UCSD-AML1 (cell line): ENCODE data around the gene RRM1.
A peak's percentile ranks its signal among the peaks of the same experiment; 100 is the strongest.
"Not testable (repeated sequence)": the region's sequence is repeated elsewhere in the genome, so short reads cannot be mapped to it uniquely, and the experiment has no call there.

Source experiments
- DNase-seq: peaks from one replicate; lab custom pipeline; 2025; ENCODE audit not compliant: unreplicated experiment; lab: John Stamatoyannopoulos, UW

The RRM1 gene

GRCh38 chr11:4134806-4135205, 40.2 kb downstream of the RRM1 start:
- no peak for DNase-seq

GRCh38 chr11:4138497-4138896, 43.9 kb downstream of the RRM1 start:
- DNase-seq = no peak

- DNase-seq = no peak
Observed at GRCh38 chr11:4140067-4140636, 45.6 kb downstream of the RRM1 start.

- no peak for DNase-seq
Observed at GRCh38 chr11:4146070-4146771, 51.6 kb downstream of the RRM1 start.

GRCh38 chr11:4146772-4147098, 52.1 kb downstream of the RRM1 start:
- DNase-seq = no peak

- DNase-seq = no peak
Observed at GRCh38 chr11:4154503-4154902, 59.9 kb downstream of the RRM1 start.

GRCh38 chr11:4156571-4156970, 62.0 kb downstream of the RRM1 start:
- no peak for DNase-seq

GRCh38 chr11:4158818-4159217, 64.2 kb downstream of the RRM1 start:
- DNase-seq = not testable (repeated sequence)

- DNase-seq = no peak
Observed at GRCh38 chr11:4161305-4161704, 66.7 kb downstream of the RRM1 start.

GRCh38 chr11:4164884-4165590, 70.4 kb downstream of the RRM1 start:
- no peak for DNase-seq

GRCh38 chr11:4167292-4167691, 72.7 kb downstream of the RRM1 start:
- no peak for DNase-seq

GRCh38 chr11:4167758-4168157, 73.2 kb downstream of the RRM1 start:
- no peak for DNase-seq

- not testable (repeated sequence) for DNase-seq
Observed at GRCh38 chr11:4175620-4176350, 81.2 kb downstream of the RRM1 start.

GRCh38 chr11:4178813-4179662, 84.4 kb downstream of the RRM1 start:
- DNase-seq = no peak

- no peak for DNase-seq
Observed at GRCh38 chr11:4180441-4181183, 86.0 kb downstream of the RRM1 start.

GRCh38 chr11:4181782-4182721, 87.5 kb downstream of the RRM1 start:
- DNase-seq = peak; percentile 75

GRCh38 chr11:4183410-4184057, 88.9 kb downstream of the RRM1 start:
- DNase-seq = no peak

GRCh38 chr11:4184163-4184916, 89.7 kb downstream of the RRM1 start:
- DNase-seq = no peak
